Suprapubic skin (tissue), 4 donors: ENCODE results near the gene BATF.

Experiments used
- CTCF ChIP-seq, 2 donors: fragments of 200-600 bp in 1 of 2; fragments of 450-650 bp in 1 of 2; sonication (generic) in 1 of 2; IDR thresholded peaks; one replicate each; pipeline ENCODE4 v1.5.1; 2016 to 2019; ENCODE audit warnings: antibody characterized with exemption in 2 of 2, mild to moderate bottlenecking in 1 of 2, moderate library complexity in 1 of 2
- EP300 ChIP-seq: sonication (generic); formaldehyde crosslinking; IDR thresholded peaks from one replicate; pipeline ENCODE4 v1.6.1; 2017; ENCODE audit warnings: antibody characterized with exemption
- POLR2A ChIP-seq, 2 donors: fragments of 450-650 bp; IDR thresholded peaks; one replicate each; pipeline ENCODE4 v1.6.1; 2017; ENCODE audit warnings: antibody characterized with exemption in 2 of 2, mild to moderate bottlenecking in 2 of 2, moderate library complexity in 2 of 2
- POLR2AphosphoS5 ChIP-seq, 3 donors: sonication (generic); formaldehyde crosslinking; IDR thresholded peaks; one replicate each; pipeline ENCODE4 v1.6.1; 2017; ENCODE audit warnings: antibody characterized with exemption in 3 of 3

- TF ChIP-seq CTCF (IDR thresholded peaks at IDR 0.05) (no peak), POLR2AphosphoS5 (IDR thresholded peaks at IDR 0.05) (no peak), POLR2A (IDR thresholded peaks at IDR 0.05) (no peak), EP300 (no peak)
Measured at GRCh38 chr14:75522983-75523318, 682 bp downstream of the BATF start.
